DOHH2 (cell line): ENCODE data around the gene GMPR.

Experiments
- CTCF ChIP-seq: fragments of 200-600 bp; sonication (generic); IDR thresholded peaks from one replicate; pipeline ENCODE4 v1.5.1; 2014; ENCODE audit warnings: antibody characterized with exemption, mild to moderate bottlenecking, low read depth, low read length; ENCODE audit not compliant: poor library complexity, severe bottlenecking
- EZH2phosphoT487 ChIP-seq: fragments of 200-600 bp; sonication (generic); IDR thresholded peaks from 2 replicates; pipeline ENCODE4 v1.6.1; 2017; ENCODE audit warnings: borderline replicate concordance, mild to moderate bottlenecking, antibody characterized with exemption, low read length, moderate library complexity, mixed read lengths

DNA sequence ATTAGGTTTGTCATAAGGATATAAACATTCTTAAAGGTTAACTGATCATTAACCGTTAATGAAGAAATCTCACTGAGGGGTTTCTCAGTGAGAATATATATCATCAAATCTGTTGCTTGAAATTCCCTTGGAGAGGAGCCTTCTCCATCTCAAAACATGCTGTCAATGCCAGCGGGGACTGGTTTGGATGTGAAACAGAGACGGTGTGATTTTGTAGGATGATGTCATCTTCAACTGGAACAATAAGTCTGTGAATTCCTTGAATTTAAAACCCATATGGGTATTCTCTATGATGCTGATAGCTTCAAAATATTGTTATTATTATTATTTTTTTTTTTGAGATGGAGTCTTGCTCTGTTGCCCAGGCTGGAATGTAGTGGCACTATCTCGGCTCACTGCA lies 75.9 kb downstream of the GMPR start:
- TF ChIP-seq CTCF = no peak
- no peak for TF ChIP-seq EZH2phosphoT487
